H1 (cell line): ENCODE data around the gene CDYL. TPM values are rescaled to one million over a fixed set of nuclear protein-coding genes. Genes with fewer than 3 reads are reported as not detected.

ENCODE experiments used
- CTCF ChIA-PET: fragments of 300-600 bp; sonication (Branson Sonifier 250); formaldehyde crosslinking; loops from one replicate; lab custom pipeline; 2021; ENCODE audit not compliant: partially characterized antibody; lab: Charles Lee
- POLR2A ChIA-PET: fragments of 300-600 bp; sonication (Branson Sonifier 250); formaldehyde crosslinking; loops from one replicate; lab custom pipeline; 2021; ENCODE audit warnings: inconsistent platforms; ENCODE audit not compliant: partially characterized antibody; lab: Charles Lee
- DNase-seq, 2 experiments: peaks; one replicate each; pipeline versions ENCODE4 v3.0.0 to v3.0.0-alpha.2; 2010 to 2022; ENCODE audit warnings: low spot score in 2 of 2, low read depth in 1 of 2, mixed read lengths in 1 of 2
- FAIRE-seq: peaks from 2 replicates; lab custom pipeline; 2011; peaks lifted over from hg19 to GRCh38; lab: Jason Lieb, UNC
- H2AFZ ChIP-seq: 2 replicates; pipeline ENCODE4 v1.8.1; 2012; ENCODE audit warnings: low read length, inconsistent platforms
- H2AK5ac ChIP-seq: 2 replicates; pipeline ENCODE4 v1.6.1; 2013; ENCODE audit warnings: low read depth, low read length
- H2BK120ac ChIP-seq: replicated peaks from 2 replicates; pipeline ENCODE3; 2013; ENCODE audit warnings: low read depth, low read length, inconsistent platforms
- H2BK12ac ChIP-seq: 2 replicates; pipeline ENCODE4 v1.6.1; 2013; ENCODE audit warnings: low read depth, low read length
- H2BK15ac ChIP-seq: 2 replicates; pipeline ENCODE4 v1.6.1; 2013; ENCODE audit warnings: low read length
- H2BK20ac ChIP-seq: 2 replicates; pipeline ENCODE4 v1.6.1; 2013; ENCODE audit warnings: low read length
- H2BK5ac ChIP-seq: 2 replicates; pipeline ENCODE4 v1.6.1; 2013; ENCODE audit warnings: low read depth, low read length
- H3K14ac ChIP-seq: 2 replicates; pipeline ENCODE4 v1.6.1; 2013; ENCODE audit warnings: inconsistent platforms; ENCODE audit not compliant: insufficient read length
- H3K18ac ChIP-seq: 2 replicates; pipeline ENCODE4 v1.6.1; 2013; ENCODE audit warnings: low read length; ENCODE audit errors: extremely low read depth
- H3K23ac ChIP-seq: 2 replicates; pipeline ENCODE4 v1.6.1; 2013; ENCODE audit warnings: inconsistent platforms; ENCODE audit not compliant: insufficient read length
- H3K23me2 ChIP-seq: 2 replicates; pipeline ENCODE4 v1.6.1; 2013; ENCODE audit warnings: low read depth, low read length
- H3K27ac ChIP-seq: 2 replicates; pipeline ENCODE4 v1.6.1; 2011; ENCODE audit warnings: low read depth, low read length, inconsistent platforms
- H3K27me3 ChIP-seq, 4 experiments: replicated peaks in 1 of 4; 1 replicate in 1 of 4; 2 replicates in 3 of 4; pipeline versions ENCODE4 v1.6.1 to v1.8.1; 2011 to 2013; ENCODE audit warnings: low read length in 3 of 4, mild to moderate bottlenecking in 3 of 4, inconsistent platforms in 2 of 4, mixed read lengths in 2 of 4, moderate library complexity in 1 of 4; ENCODE audit not compliant: control insufficient read depth in 3 of 4, insufficient read depth in 3 of 4; ENCODE audit errors: extremely low read depth in 1 of 4
- H3K36me3 ChIP-seq, 4 experiments: 2 replicates each; pipeline versions ENCODE4 v1.6.1 to v1.8.1; 2011 to 2013; ENCODE audit warnings: mild to moderate bottlenecking in 4 of 4, low read length in 3 of 4, moderate library complexity in 2 of 4, control low read depth in 1 of 4, inconsistent platforms in 1 of 4; ENCODE audit not compliant: insufficient read depth in 4 of 4, control insufficient read depth in 2 of 4
- H3K4ac ChIP-seq: replicated peaks from 2 replicates; pipeline ENCODE3; 2013; ENCODE audit warnings: low read length, low read depth, mixed read lengths, inconsistent platforms; ENCODE audit not compliant: insufficient read length
- H3K4me1 ChIP-seq, 4 experiments: replicated peaks in 1 of 4; 1 replicate in 1 of 4; 2 replicates in 3 of 4; pipeline versions ENCODE4 v1.6.1 to v1.8.1; 2011 to 2013; ENCODE audit warnings: low read length in 3 of 4, inconsistent platforms in 2 of 4, mixed read lengths in 1 of 4; ENCODE audit not compliant: insufficient read depth in 4 of 4, control insufficient read depth in 3 of 4
- H3K4me2 ChIP-seq, 2 experiments: 2 replicates each; pipeline versions ENCODE4 v1.6.1 to v1.8.1; 2011 to 2013; ENCODE audit warnings: low read depth in 2 of 2, low read length in 2 of 2, control low read depth in 1 of 2, inconsistent platforms in 1 of 2, mild to moderate bottlenecking in 1 of 2; ENCODE audit not compliant: insufficient read depth in 1 of 2
- H3K4me3 ChIP-seq, 4 experiments: fragments of 200-600, 300-600 bp in 1 of 4; sonication (generic), shearing (Covaris generic), sonication (Bioruptor Twin) in 1 of 4; 2 replicates each; pipeline versions ENCODE4 v1.5.1 to v1.8.1; 2011 to 2016; ENCODE audit warnings: low read length in 4 of 4, low read depth in 3 of 4, control low read depth in 2 of 4, inconsistent platforms in 2 of 4, mild to moderate bottlenecking in 2 of 4, mixed read lengths in 1 of 4, moderate library complexity in 1 of 4; ENCODE audit not compliant: insufficient read depth in 2 of 4; ENCODE audit errors: extremely low read depth in 1 of 4
- H3K56ac ChIP-seq: replicated peaks from 2 replicates; pipeline ENCODE3; 2013; ENCODE audit warnings: low read depth, mild to moderate bottlenecking, mixed read lengths, low read length, inconsistent platforms; ENCODE audit not compliant: insufficient read length
- H3K79me1 ChIP-seq: 2 replicates; pipeline ENCODE4 v1.6.1; 2013; ENCODE audit warnings: low read depth, low read length, control low read depth
- H3K79me2 ChIP-seq, 2 experiments: 2 replicates each; pipeline versions ENCODE4 v1.6.1 to v1.8.1; 2012 to 2013; ENCODE audit warnings: low read length in 2 of 2, mild to moderate bottlenecking in 2 of 2, inconsistent platforms in 1 of 2; ENCODE audit not compliant: insufficient read depth in 2 of 2, control insufficient read depth in 1 of 2
- H3K9ac ChIP-seq, 4 experiments: replicated peaks in 1 of 4; 1 replicate in 1 of 4; 2 replicates in 3 of 4; pipeline versions ENCODE4 v1.6.1 to v1.8.1; 2011 to 2013; ENCODE audit warnings: low read depth in 3 of 4, low read length in 3 of 4, control low read depth in 2 of 4, mild to moderate bottlenecking in 2 of 4, moderate library complexity in 2 of 4, inconsistent platforms in 1 of 4; ENCODE audit errors: extremely low read depth in 1 of 4
- H3K9me3 ChIP-seq, 2 experiments: 2 replicates each; pipeline versions ENCODE4 v1.6.1 to v1.8.1; 2012 to 2013; ENCODE audit warnings: mild to moderate bottlenecking in 2 of 2, moderate library complexity in 2 of 2, control low read depth in 1 of 2, inconsistent platforms in 1 of 2, low read depth in 1 of 2, low read length in 1 of 2, mixed read lengths in 1 of 2; ENCODE audit not compliant: insufficient read depth in 2 of 2
- H4K20me1 ChIP-seq, 2 experiments: replicated peaks in 1 of 2; 2 replicates each; pipeline versions ENCODE3 to v1.8.1; 2011 to 2013; ENCODE audit warnings: inconsistent platforms in 2 of 2, low read length in 2 of 2, mild to moderate bottlenecking in 1 of 2; ENCODE audit not compliant: insufficient read depth in 2 of 2, control insufficient read depth in 1 of 2
- H4K5ac ChIP-seq: 2 replicates; pipeline ENCODE4 v1.6.1; 2013; ENCODE audit warnings: low read length, low read depth, mixed read lengths, inconsistent platforms; ENCODE audit not compliant: insufficient read length
- H4K8ac ChIP-seq: 2 replicates; pipeline ENCODE4 v1.8.0; 2013; ENCODE audit warnings: mild to moderate bottlenecking, moderate library complexity, low read length, inconsistent platforms; ENCODE audit not compliant: insufficient read depth; ENCODE audit errors: extremely low read depth
- H4K91ac ChIP-seq: replicated peaks from 2 replicates; pipeline ENCODE3; 2013; ENCODE audit warnings: low read length, mixed read lengths, inconsistent platforms; ENCODE audit not compliant: insufficient read length
- BACH1 ChIP-seq: IDR thresholded peaks from 2 replicates; pipeline ENCODE4 v1.6.1; 2012; ENCODE audit warnings: low read length, improper control_type of control experiment
- CTCF ChIP-seq, 3 experiments: IDR thresholded peaks; 1 replicate in 2 of 3; 2 replicates in 1 of 3; pipeline versions ENCODE4 v1.5.1 to v1.6.1; 2011; ENCODE audit warnings: low read length in 3 of 3, mild to moderate bottlenecking in 3 of 3, inconsistent platforms in 2 of 3, low read depth in 1 of 3, moderate library complexity in 1 of 3; ENCODE audit not compliant: insufficient read depth in 1 of 3; ENCODE audit errors: control extremely low read depth in 1 of 3
- GABPA ChIP-seq: IDR thresholded peaks from 2 replicates; pipeline ENCODE4 v1.6.1; 2011; ENCODE audit warnings: mild to moderate bottlenecking, low read length, moderate library complexity, borderline replicate concordance; ENCODE audit not compliant: insufficient read depth
- JUND ChIP-seq: IDR thresholded peaks from 2 replicates; pipeline ENCODE4 v1.6.1; 2011; ENCODE audit warnings: mild to moderate bottlenecking, improper control_type of control experiment, low read length
- KDM4A ChIP-seq: IDR thresholded peaks from one replicate; pipeline ENCODE4 v1.7.1; 2012; ENCODE audit warnings: low read depth, mild to moderate bottlenecking, moderate library complexity, low read length, inconsistent platforms; ENCODE audit not compliant: severe bottlenecking
- RAD21 ChIP-seq, 2 experiments: IDR thresholded peaks in 1 of 2; conservative IDR thresholded peaks in 1 of 2; 2 replicates each; pipeline ENCODE4 v1.6.1; 2011; ENCODE audit warnings: low read depth in 2 of 2, low read length in 2 of 2, improper control_type of control experiment in 1 of 2, inconsistent platforms in 1 of 2, mild to moderate bottlenecking in 1 of 2, moderate library complexity in 1 of 2
- RFX5 ChIP-seq: IDR thresholded peaks from 2 replicates; pipeline ENCODE4 v1.6.1; 2011; ENCODE audit warnings: low read depth, low read length, improper control_type of control experiment, borderline replicate concordance
- TCF12 ChIP-seq: IDR thresholded peaks from 2 replicates; pipeline ENCODE4 v1.6.1; 2011; ENCODE audit warnings: low read depth, mild to moderate bottlenecking, low read length
- YY1 ChIP-seq: IDR thresholded peaks from 2 replicates; pipeline ENCODE4 v1.6.1; 2011; ENCODE audit warnings: low read depth, mild to moderate bottlenecking, low read length
- WGBS, 2 experiments: shearing (Covaris generic) in 1 of 2; methylation state at CpG; one replicate each; pipeline versions ENCODE4 v1.1.6 to v1.1.7; 2013 to 2015; ENCODE audit warnings: low lambda C conversion rate in 2 of 2, mixed read lengths in 2 of 2, inconsistent platforms in 1 of 2, low coverage in 1 of 2, missing lambda C conversion rate in 1 of 2; ENCODE audit not compliant: insufficient replicate concordance in 2 of 2, insufficient coverage in 1 of 2, insufficient read length in 1 of 2; ENCODE audit errors: extremely low coverage in 1 of 2, missing lambda C conversion rate in 1 of 2; 5-methylcytosine and 5-hydroxymethylcytosine counted together
- polyA plus RNA-seq, 7 experiments: library from polyadenylated mRNA; depleted of rRNA in 3 of 7; stranded (reverse) in 5 of 7; unstranded in 2 of 7; fragments of >200 nt in 5 of 7; fragments of 200-250 nt in 2 of 7; gene quantifications; 1 replicate in 5 of 7; 2 replicates in 1 of 7; 4 replicates in 1 of 7; pipeline versions ENCODE4 v1.2.1 to v1.2.3, GENCODE V29; 2011 to 2013; ENCODE audit warnings: missing spikeins in 2 of 7, mixed read lengths in 2 of 7
- total RNA-seq: library from RNA; stranded (reverse); fragmentation: NEBNext Ultra II Directional; extraction: Animal tissue kit (Norgen Biotek cat#: 25700); gene quantifications from 2 replicates; pipeline ENCODE4 v1.2.1, GENCODE V29; 2021

CDYL gene
- total and polyA plus RNA-seq, 2 of the 8 experiments (the other 6 are each of a cell fraction or from before 2014, with no cell fraction given): 56.4 to 119 TPM

- H4K5ac ChIP-seq: no peak overlapping the region
- no peaks in the 10 kb centered on the region for H3K36me3 ChIP-seq
- ChIA-PET CTCF (interaction anchor here (1.6 to 3.8 kb wide), 3 partner anchors 9 to 64 kb away, joined by 5 to 12 read pairs (median 7); no protein-coding TSS in a partner anchor), POLR2A (interaction anchor here (1.8 kb wide), 1 partner anchor 8 kb away, joined by 9 read pairs; no protein-coding TSS in a partner anchor)
- no peak overlapping the region for H3K23ac ChIP-seq
- H3K4me1 ChIP-seq: peaks cover 0 to 6% (median 4%) of the 10 kb centered on the region in 4 experiments; a peak in 4 of 7 replicates
- no peak overlapping the region for H3K14ac ChIP-seq
- H2BK12ac ChIP-seq: no peak overlapping the region
- no peaks in the 10 kb centered on the region for H4K20me1 ChIP-seq
- no peak overlapping the region for H3K4me3 ChIP-seq
- H2AK5ac ChIP-seq: no peak overlapping the region
- H3K18ac ChIP-seq: no peak overlapping the region
- H2BK5ac ChIP-seq: no peak overlapping the region
- H3K56ac ChIP-seq: no peak overlapping the region
- H3K9me3 ChIP-seq: no peaks in the 10 kb centered on the region
- no peak overlapping the region for H4K91ac ChIP-seq
- no peak overlapping the region for H3K4me2 ChIP-seq
- no peak overlapping the region for H3K27ac ChIP-seq
- H3K23me2 ChIP-seq: no peaks in the 10 kb centered on the region
- FAIRE-seq (no peak), DNase-seq (no peak)
- no peak overlapping the region for H3K9ac ChIP-seq
- H2BK15ac ChIP-seq: no peak overlapping the region
- no peaks in the 10 kb centered on the region for H3K79me2 ChIP-seq
- WGBS, 2 experiments: 82% methylated on average over 8 of the region's 8 CpGs; no CpG with 5 or more reads in 1 of the 2 experiments
- no peak overlapping the region for H4K8ac ChIP-seq
- H3K79me1 ChIP-seq: no peaks in the 10 kb centered on the region
- H3K4ac ChIP-seq: no peak overlapping the region
- H2BK20ac ChIP-seq: no peak overlapping the region
- no peak overlapping the region for H2BK120ac ChIP-seq
- H2AFZ ChIP-seq: no peak overlapping the region
- H3K27me3 ChIP-seq: no peaks in the 10 kb centered on the region; a peak in 1 of 7 replicates
- TF ChIP-seq RAD21 (IDR thresholded peaks at IDR 0.05 in 1 of 2, conservative IDR thresholded peaks at IDR 0.05 in 1 of 2; ENCODE audit: low read depth in 2 of 2, low read length in 2 of 2) (no peak), CTCF (IDR thresholded peaks at IDR 0.05; ENCODE audit: control extremely low read depth in 1 of 3, insufficient read depth in 1 of 3, low read depth in 1 of 3, low read length in 3 of 3) (no peak), YY1 (no peak), GABPA (no peak), RFX5 (no peak), KDM4A (no peak), TCF12 (no peak), JUND (no peak), BACH1 (no peak)
Observed at GRCh38 chr6:4965562-4966389, 189.6 kb downstream of the CDYL start.
